Sciatic nerve (tissue), 2 donors: ENCODE measurements around the gene SLC1A1. TPM values are rescaled to one million over a fixed set of nuclear protein-coding genes. Genes with fewer than 3 reads are reported as not detected.
"Not testable (repeated sequence)": the region's sequence is repeated elsewhere in the genome, so short reads cannot be mapped to it uniquely, and the experiment has no call there.

ENCODE experiments used
- ATAC-seq: fragments of 200-7000 bp; cut with Tn5 transposase; one replicate; pipeline ENCODE4 v1.9.1; 2020; ENCODE audit warnings: mild to moderate bottlenecking, moderate library complexity
- DNase-seq: peaks from one replicate; pipeline ENCODE4 v3.0.0-alpha.2; 2020; ENCODE audit warnings: low spot score
- intact Hi-C: fragments of 100-400 bp; cut with DNase I; formaldehyde crosslinking; loops from one replicate; pipeline ENCODE4 v1.14.2; 2022
- total RNA-seq: library from RNA; stranded (reverse); fragmentation: NEBNext Ultra II Directional; extraction: Animal tissue kit (Norgen Biotek cat#: 25700); gene quantifications from one replicate; pipeline ENCODE4 v1.2.1, GENCODE V29; 2021
- donor health status: DM: no; HTN: no; CAD: no.
- donor health status: DM: no; HTN: no; CAD: no.

SLC1A1 gene
- total RNA-seq, 1 donor from 2014 or later = 4.7 TPM

DNA sequence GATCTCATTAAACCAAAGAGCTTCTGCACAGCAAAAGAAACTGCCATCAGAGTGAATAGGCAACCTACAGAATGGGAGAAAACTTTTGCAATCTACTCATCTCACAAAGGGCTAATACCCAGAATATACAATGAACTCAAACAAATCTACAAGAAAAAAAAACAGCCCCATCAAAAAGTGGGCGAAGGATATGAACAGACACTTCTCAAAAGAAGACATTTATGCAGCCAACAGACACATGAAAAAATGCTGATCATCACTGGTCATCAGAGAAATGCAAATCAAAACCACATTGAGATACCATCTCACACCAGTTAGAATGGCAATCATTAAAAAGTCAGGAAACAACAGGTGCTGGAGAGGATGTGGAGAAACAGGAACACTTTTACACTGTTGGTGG, 45.9 kb downstream of the SLC1A1 start:
- intact Hi-C loops, ATAC-seq, DNase-seq: not testable (repeated sequence)

DNA sequence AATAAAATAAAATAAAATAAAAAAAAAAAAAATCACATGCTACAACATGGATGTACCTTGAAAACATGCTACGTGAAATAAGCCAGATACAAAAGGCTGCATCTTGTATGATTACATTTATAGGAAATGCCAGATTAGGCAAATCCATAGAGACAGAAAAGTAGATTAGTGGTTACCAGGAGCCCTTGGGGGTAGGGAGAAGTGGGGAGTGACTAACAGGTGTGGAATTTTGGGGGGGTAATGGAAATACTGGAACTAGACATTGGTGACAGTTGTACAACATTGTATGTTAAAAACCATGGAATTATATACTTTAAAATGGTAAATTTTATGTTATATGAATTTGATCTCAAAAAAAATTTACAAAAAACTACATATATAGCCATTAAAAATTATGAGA, 47.3 kb downstream of the SLC1A1 start:
- intact Hi-C loops = no loop called here
- no peak for ATAC-seq
- DNase-seq = no peak

DNA sequence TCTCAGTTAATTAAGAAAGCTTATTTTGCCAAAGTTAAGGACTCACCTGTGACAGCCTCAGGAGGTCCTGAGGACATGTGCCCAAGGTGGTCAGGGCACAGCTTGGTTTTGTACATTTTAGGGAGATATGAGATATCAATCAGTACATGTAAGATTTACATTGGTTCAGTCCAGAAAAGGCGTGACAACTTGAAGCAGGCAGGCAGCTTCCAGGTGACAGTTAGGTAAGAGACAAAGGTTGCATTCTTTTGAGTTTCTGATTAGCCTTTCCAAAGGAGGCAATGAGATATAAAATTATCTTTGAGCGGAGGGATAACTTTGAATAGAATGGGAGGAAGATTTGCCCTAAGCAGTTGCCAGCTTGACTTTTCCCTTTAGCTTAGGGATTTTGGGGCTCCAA, 47.8 kb downstream of the SLC1A1 start:
- DNase-seq (no peak), ATAC-seq (no peak)
- intact Hi-C loops = no loop called here

DNA sequence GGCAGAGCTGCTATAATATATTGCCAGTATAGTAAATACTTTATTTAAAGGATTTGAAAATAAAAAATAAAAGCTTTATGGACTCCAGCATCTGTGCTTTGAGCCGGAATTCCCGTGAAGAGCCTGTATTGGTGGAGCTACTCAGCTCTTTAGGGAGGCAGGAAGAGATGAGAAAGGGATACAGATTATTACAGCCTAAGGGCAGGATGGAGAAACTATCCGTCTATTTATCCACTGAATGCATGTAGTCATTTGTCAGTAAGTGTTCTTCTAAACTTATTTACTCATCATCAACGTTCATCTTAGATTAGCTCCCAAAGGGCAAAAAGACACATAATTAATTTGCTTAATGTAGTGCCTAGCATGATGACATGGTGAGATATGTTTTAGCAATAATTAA, 48.4 kb downstream of the SLC1A1 start:
- no peak for DNase-seq
- intact Hi-C loops = no loop called here
- no peak for ATAC-seq

DNA sequence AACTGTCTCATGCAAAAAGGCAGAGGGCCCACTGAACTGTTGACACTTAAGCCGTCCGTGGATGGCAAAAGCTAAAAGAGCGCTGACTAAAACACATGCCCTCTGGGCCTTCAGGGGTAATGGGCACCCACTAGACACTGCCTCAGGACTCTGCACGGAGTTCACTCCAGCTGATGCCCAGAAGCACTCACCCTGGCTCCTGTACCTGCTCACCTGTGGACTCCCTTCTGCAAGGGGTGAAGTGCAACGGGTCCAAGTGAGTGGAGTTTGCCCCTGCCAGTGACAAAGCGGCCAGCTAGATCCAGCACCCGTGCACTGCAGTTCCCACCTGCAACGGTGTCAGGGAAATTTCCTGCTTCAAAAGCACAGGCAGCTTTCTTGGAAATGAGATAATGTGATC, 50.2 kb downstream of the SLC1A1 start:
- ATAC-seq (no peak), DNase-seq (no peak)
- intact Hi-C loops = no loop called here

DNA sequence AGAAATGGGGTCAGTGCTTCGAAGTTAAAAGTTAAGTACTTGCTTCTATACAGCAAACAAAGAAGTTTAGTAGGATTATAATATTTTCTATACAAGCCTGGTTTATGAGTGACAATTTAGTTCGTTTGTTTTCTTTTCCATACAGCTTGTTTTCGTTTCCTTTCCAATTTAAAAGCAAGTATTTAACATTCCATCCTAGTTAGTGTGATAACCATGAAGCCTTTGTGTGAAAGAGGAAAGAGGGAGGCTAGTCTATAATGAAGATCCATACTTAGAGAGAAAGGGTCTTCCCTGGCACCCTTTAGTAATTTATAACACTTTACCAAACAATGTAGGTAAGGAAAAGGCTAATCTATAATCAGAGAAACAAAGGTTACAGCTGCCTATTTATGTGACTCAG, 51.0 kb downstream of the SLC1A1 start:
- intact Hi-C loops = no loop called here
- ATAC-seq (no peak), DNase-seq (no peak)

DNA sequence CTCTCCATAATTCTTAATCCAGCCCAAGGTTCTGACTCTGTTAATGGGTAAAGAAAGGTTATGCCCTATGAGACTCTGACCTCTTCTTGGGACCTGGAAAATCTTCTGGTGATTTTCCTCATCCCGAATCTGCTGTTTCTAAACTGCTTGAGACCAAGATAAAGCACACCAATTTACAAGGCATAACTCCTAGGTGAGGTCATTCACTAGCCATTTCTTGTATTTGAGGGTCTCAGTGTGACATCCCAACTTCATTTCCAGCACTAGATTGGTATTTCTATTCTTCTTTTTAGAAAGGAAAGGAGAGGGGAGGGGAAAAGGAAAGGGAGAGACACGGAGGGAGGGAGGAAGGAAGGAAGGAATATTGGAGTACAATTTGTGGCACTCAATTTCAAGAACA, 51.6 kb downstream of the SLC1A1 start:
- no peak for ATAC-seq
- intact Hi-C loops = no loop called here

DNA sequence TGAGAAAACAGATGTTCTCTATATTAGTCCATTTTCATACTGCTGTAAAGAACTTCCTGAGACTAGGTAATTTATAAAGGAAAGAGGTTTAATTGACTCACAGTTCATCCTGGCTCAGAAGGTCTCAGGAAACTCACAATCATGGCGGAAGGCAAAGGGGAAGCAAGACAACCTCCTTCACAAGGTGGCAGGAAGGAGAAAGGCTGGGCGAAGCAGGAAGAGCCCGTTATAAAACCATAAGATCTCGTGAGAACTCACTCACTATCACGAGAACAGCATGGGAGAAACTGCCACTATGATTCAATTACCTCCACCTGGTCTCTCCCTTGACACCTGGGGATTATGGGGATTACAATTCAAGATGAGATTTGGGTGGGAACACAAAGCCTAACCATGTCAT, 54.4 kb downstream of the SLC1A1 start:
- ATAC-seq, intact Hi-C loops, DNase-seq: not testable (repeated sequence)

More for the DNA sequence above, 51.6 kb downstream of the SLC1A1 start:
- DNase-seq = no peak

DNA sequence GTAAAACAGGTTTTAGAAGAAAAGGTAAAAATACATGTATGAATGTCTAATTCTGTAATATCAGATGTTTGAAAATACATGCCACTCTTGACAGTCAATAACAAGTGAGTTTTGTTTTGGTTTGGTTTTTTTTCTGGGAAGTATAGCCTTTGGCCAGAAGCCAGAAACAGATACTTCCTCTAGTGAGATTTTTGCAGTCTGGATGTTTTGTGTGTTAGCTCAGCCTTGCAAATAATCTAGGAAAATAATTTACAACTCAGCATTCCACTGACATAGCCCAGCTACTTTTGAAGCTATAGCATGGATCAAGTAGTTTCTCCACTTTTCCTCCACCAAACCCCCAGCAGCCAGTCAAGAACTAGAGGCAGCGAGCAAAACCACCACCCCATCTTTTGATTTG, 56.7 kb downstream of the SLC1A1 start:
- no peak for DNase-seq
- no peak for ATAC-seq
- intact Hi-C loops = no loop called here

DNA sequence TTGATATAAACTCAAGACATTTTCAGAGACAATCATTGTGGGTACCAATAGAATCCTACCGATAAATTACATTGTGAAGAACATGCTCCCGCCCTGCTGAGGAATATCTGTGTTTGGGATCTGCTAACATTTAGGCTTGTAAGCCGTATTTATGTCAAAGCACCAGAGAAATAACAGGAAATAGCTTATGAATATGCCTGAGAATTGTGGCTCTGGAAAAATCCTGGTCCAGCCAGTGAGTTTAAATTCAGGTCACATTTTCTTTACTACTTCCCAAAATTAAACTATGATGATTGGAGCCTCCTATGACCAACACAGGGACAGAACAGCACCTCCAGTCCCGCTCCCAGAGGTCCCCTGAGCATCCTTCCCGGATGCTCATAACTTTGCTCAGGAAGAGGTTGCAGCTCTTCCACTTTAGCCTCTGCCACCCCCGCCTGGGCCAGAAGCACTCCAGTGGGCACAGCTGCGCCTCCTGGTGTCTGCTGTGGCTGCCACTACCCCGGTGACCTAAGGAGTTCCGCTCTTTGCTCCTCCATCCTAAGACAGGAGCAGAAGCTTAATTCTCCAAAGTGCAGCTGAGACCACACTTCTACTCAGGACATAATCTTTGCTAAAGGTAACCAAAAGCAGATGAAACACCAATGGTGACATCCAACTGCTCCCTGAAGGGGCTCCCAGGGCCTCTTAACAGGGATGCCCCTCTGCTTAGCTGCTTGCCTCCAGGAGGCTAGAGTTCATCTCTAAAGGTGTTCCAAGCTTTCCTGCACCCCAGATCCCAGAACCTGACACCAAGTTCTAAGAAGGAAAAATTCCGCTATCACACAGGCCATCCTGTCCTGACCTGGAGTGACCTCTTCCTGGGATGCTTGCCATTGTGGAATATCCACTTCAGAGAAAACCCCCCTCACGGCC, 58.8 kb downstream of the SLC1A1 start:
- no peak for ATAC-seq

DNA sequence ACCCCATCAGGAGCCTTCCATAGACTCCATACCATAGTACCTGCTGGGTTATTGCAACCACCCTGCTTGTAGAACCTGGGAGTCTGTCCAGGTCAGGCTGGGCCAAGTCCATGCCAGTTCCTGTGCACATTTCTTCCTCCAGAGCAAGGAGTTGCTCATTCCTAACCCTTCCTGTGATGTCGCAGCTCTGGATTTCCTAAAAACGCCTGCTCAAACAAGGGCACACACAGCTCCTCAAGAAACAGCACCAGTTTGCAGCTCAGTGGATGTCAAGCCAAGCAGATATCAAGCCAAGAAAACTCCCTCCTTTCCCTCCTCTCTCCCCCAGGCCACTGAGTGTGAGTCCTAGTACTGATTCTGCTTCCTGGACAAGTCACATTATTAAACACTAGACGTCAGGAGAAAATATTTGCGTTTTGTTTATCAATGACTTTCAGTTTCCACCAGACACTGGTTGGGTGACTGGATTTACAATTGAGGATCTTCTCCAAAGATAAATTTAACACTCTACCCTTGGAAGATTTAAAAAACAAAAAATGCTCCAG, 59.6 kb downstream of the SLC1A1 start:
- intact Hi-C loops = no loop called here
- DNase-seq (no peak), ATAC-seq (no peak)

More for the DNA sequence above, 58.8 kb downstream of the SLC1A1 start:
- intact Hi-C loops = no loop called here
- no peak for DNase-seq

DNA sequence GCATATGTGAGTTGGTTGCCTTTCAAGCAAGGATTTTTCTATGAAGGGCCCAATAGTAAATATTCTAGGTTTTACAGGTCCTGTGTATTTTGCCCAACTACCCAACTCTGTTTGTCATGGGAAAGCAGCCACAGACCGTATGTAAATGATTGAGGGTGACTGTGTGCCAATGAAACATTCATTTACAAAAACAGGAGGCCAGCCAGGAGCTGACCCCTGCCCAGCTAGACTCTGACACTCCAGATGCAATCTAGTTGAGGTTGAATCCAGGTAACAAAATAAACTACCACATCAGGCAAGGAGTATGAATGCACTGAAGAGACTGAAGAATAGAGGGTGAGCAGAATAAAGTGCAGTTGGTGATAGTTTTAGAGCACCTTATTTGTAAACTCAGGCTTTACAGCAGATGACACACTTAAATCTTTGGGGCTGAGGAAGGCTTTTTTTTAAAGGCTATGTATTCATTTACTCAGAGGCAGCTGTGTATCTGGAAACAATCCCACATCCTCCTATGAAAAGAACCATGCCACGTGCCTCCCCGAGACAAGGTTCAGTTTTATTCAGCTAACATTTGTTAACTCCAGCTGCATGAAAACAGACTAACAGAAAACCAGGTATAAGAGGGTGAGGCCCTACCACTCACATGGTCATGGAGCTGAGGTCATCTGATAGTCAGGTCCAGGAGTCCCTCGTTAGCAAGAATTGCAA, 60.7 kb downstream of the SLC1A1 start:
- intact Hi-C loops = no loop called here
- ATAC-seq (no peak), DNase-seq (no peak)

DNA sequence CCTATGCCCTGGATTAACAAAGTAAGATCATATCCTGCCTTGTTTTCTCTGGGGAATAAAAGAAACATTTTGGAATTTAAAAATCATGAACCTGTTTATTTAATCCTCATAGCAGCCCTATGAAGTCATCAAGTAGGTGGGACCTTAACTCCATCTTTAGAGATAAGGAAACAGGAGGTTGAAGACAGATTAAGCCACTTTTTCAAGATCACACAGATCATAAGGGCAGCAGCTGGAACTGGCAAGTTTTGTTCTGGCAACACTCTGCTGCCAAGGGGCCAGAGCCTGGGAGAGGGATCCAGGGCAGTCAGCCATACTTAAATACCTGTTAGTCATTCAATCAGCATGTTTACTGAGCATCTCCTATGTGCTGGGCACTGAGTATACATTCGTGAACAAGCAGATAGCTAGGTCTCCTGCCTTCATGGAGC, 63.7 kb downstream of the SLC1A1 start:
- intact Hi-C loops = no loop called here
- ATAC-seq = peak; percentile 58
- DNase-seq = no peak

DNA sequence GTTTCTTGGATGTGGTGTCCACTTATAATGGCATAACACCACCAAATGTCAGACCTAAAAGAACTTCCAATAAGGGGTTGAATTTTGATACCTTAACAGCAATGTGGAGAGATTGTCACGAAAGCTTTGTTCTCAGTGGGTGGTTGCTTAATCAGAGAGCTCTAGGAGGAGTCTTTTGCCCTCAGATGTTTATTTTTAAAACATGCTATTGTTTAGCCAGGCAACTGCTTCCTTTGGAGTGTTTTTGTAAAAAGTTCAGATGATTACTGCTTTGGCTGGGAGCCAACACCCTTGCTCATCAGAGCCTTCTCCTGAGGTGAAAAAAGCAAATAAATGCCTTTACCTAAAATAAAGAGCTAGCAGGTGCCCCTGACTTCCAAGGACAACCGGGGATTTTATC, 65.0 kb downstream of the SLC1A1 start:
- intact Hi-C loops = no loop called here
- DNase-seq = no peak
- ATAC-seq = peak; percentile 52

DNA sequence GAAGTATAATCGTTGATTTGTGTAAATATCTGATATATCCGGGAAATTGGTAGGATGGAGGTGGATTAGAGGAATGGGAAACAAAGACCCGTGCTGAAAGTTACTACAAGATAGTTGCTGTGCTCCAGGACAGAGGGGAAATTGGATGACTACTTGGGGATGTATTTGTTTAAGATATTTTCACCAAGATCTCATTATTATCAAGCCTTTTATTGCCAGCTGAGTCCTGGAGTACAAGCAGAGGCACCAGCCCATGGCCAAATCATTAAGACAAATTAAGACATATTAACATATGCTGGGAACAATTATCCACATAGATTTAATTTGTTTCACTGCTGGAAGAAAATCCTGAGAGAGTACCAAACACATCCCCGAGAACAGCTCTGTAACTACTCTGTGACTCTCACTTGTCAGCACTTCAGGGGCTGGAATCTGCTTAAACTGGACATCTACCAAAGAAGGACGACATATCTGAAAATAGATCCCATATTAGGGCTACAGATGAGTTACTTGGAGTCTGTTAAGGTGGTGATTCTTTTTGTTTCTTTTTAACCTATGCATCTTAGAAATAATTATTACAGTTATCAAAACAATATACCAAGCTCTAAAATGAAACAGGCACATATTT, 68.2 kb downstream of the SLC1A1 start:
- DNase-seq (no peak), ATAC-seq (no peak)
- intact Hi-C loops = no loop called here

DNA sequence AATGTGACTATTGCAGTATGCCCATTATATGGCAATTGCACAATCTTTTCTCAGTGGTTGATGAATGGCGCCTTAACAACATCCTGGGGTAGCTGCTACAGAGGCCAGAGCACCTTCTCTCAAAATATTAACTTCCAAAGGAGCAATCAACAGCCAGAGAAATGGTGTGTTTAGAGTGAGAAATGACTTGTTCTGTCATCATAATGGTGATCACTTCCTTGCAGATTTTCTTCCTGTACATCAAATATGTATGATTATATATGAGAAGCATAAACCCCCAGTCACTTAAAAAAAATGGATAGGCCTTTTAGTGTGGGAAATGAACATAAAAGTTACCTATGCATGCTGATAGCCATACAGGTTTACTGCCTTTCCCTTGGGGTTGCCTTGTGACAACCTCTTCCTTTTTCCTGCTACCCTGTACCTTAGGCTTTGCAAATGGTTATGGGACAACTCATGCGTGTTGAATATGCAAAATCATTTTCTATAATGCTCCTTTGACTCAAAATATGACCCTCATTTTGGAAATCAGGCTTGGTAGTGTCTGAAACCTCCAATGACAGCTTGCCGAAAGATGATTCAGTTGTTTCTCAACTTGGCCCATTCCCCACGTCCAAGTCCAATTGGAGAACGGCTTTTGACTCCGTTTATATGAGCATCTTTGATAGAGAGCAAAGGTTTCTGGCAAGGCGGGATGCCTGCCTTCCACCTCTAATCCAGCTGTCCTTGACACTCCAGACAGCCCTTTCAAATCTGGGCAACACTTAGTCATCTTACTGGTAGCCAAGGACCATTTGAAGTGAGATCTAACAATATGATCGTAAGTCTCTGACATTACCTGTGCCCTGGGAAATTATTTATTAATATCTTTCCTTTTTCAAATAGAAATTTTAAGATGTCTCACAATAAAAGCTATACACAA, 69.3 kb downstream of the SLC1A1 start:
- intact Hi-C loops = no loop called here

DNA sequence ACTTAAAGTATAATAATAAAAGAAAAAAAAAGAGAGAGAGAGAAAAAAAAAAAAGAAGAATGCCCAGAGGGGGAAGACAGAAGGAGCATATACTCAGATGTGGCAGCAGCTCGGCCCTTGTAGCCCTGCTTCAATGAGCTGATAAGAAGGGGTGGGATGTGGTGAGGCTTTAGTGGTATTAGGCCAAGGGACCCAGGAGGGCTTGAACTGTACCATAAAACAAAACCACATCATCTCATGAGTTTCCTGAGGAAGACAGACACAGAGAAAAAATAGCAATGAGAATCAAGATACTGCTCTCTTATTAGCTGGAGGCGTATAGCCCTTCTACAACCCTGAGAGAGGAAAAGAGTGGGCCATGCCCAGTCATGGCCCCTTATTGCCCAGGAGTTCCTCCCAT, 72.8 kb downstream of the SLC1A1 start:
- DNase-seq (no peak), ATAC-seq (no peak)
- intact Hi-C loops = no loop called here

More for the DNA sequence above, 69.3 kb downstream of the SLC1A1 start:
- no peak for ATAC-seq
- no peak for DNase-seq

DNA sequence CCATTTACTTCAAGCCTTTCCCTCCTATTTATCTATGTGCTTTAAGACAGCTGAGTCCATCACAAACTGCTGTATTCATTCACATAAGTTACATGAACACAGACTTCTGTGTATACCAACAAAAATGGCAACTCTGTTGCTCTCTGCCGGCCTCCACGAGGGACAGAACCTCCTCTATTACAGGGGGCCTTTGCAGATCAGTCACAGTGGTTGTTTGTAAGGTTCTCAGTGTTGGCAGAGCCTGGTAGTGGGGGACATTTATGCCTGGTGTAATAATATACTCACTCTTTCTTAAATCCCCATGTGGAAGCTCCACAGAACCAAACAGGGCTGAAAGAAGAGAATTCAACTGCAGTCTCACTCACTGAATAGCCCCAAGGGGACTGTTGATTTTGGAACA, 76.5 kb downstream of the SLC1A1 start:
- no peak for ATAC-seq
- DNase-seq = no peak
- intact Hi-C loops = no loop called here

DNA sequence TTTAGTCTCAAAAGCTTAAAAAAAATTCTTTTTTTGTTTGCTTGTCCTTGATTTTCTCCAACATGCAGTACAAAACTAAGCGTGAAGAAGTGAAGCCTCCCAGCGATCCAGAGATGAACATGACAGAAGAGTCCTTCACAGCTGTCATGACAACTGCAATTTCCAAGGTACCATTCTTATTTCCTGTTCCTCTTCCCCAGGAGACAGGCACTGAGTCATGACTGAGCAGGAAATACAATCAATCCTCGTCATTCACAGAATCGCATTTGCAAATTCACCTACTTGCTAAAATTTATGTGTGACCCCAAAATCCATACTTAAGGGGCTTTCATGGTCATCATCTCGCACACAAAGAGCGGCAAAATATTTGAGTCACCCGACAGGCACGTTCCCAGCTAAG, 77.3 kb downstream of the SLC1A1 start:
- intact Hi-C loops = no loop called here
- no peak for ATAC-seq

More for the DNA sequence above, 77.3 kb downstream of the SLC1A1 start:
- DNase-seq = no peak
